ENCODE results near the gene CCNJL.

DNA sequence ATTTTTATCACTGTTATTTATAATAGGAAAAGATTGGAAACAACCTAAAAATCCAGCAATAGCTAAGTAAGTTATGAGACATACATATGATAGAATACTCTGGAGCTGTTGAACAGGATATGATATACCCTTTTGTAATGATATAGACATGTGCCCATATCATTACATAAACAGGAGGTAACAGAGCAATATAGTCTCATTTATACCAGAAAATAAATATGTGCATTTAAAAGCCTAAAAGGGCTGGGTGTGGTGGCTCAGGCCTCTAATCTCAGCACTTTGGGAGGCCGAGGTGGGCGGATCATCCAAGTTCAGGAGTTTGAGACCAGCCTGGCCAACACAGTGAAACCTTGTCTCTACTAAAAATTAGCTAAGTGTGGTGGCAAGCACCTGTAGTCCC is 85.4 kb downstream of the CCNJL start:
- TF ChIP-seq, protein P1, sequence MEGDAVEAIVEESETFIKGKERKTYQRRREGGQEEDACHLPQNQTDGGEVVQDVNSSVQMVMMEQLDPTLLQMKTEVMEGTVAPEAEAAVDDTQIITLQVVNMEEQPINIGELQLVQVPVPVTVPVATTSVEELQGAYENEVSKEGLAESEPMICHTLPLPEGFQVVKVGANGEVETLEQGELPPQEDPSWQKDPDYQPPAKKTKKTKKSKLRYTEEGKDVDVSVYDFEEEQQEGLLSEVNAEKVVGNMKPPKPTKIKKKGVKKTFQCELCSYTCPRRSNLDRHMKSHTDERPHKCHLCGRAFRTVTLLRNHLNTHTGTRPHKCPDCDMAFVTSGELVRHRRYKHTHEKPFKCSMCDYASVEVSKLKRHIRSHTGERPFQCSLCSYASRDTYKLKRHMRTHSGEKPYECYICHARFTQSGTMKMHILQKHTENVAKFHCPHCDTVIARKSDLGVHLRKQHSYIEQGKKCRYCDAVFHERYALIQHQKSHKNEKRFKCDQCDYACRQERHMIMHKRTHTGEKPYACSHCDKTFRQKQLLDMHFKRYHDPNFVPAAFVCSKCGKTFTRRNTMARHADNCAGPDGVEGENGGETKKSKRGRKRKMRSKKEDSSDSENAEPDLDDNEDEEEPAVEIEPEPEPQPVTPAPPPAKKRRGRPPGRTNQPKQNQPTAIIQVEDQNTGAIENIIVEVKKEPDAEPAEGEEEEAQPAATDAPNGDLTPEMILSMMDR (IDR thresholded peaks at IDR 0.05) = no peak
- no peak for TF ChIP-seq POLR2A (IDR thresholded peaks at IDR 0.05)
